IPS DF 6.9 (cell line): ENCODE data around the gene C3AR1.
A peak's percentile ranks its signal among the peaks of the same experiment; 100 is the strongest.
"Not testable (repeated sequence)": the region's sequence is repeated elsewhere in the genome, so short reads cannot be mapped to it uniquely, and the experiment has no call there.

ENCODE experiments used
- DNase-seq: peaks from one replicate; pipeline ENCODE4 v3.0.0-alpha.2; 2013; ENCODE audit warnings: low read depth, low spot score
- H3K27ac ChIP-seq: one replicate; pipeline ENCODE4 v1.5.1; 2013; ENCODE audit warnings: low read length, control low read depth
- H3K27me3 ChIP-seq: 2 replicates; pipeline ENCODE4 v1.6.1; 2013; ENCODE audit warnings: mild to moderate bottlenecking, low read length; ENCODE audit not compliant: control insufficient read depth, insufficient read depth
- H3K36me3 ChIP-seq: 2 replicates; pipeline ENCODE4 v1.6.1; 2013; ENCODE audit warnings: low read length; ENCODE audit not compliant: control insufficient read depth, insufficient read depth
- H3K4me1 ChIP-seq: 2 replicates; pipeline ENCODE4 v1.6.1; 2013; ENCODE audit warnings: low read length; ENCODE audit not compliant: control insufficient read depth, insufficient read depth
- H3K4me3 ChIP-seq: 2 replicates; pipeline ENCODE4 v1.5.1; 2013; ENCODE audit warnings: mild to moderate bottlenecking, low read length
- H3K9me3 ChIP-seq: 2 replicates; pipeline ENCODE4 v1.6.1; 2013; ENCODE audit warnings: low read length, inconsistent platforms; ENCODE audit not compliant: control insufficient read depth, insufficient read depth
- WGBS: extraction: QIAGEN DNeasy Blood & Tissue Kit; methylation state at CpG from one replicate; pipeline ENCODE4 v1.1.7; 2013; ENCODE audit warnings: mixed read lengths, missing lambda C conversion rate; ENCODE audit not compliant: insufficient read length, insufficient coverage; 5-methylcytosine and 5-hydroxymethylcytosine counted together

The C3AR1 gene

DNA sequence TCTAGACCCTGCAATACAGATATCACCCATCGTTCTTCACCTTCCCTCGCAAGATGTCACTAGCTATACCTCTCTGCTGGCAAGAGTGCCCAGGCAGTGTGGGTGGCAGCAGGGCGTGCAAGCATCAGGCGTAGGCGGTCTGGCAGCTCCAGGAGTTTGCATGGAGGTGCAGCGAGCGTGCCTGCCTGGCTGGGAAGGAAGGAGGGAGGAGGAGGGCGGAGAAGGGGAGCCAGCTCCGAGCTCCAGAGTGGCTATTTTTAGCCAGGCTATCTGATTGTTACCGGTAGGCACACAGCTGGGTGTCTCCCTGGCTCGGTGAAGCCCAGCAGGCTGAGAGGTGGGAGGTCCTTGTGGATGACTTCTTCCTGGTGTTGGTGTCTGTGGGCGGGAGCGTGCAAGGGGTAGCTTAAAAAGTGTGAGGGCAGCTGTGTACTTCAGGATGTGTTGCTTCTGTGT is 27.5 kb downstream of the C3AR1 start:
- H3K4me1 ChIP-seq, result peaks cover 13% of the 10 kb centered on the region
- DNase-seq, result peak; percentile 33
- no peaks in the 10 kb centered on the region for H3K9me3 ChIP-seq
- H3K4me3 ChIP-seq, result no peak overlapping the region
- no peak overlapping the region for H3K27ac ChIP-seq
- no peaks in the 10 kb centered on the region for H3K27me3 ChIP-seq
- no CpG with 5 or more reads among the region's 13 CpGs for WGBS
- no peaks in the 10 kb centered on the region for H3K36me3 ChIP-seq

DNA sequence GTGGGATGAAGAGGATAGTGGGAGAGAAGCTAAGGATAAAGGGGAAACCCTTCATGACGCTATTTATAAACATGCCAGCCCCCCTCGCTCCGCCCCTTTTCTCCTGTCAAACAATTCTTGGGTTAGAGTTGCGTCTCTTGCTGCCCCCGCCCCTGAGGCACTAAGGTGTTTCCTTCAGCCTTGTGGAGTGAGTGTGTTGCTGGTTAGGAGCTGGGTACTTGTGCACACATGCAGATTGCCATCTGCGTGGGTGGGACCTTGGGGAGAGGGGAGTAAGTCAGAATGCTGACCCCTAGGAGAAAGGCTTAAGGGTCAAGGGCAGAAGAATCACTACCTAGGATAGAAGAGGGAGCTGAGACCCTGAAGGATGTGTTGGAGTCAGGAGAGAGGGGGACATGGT is 28.2 kb downstream of the C3AR1 start:
- no peak overlapping the region for H3K27ac ChIP-seq
- WGBS, result no CpG with 5 or more reads among the region's 6 CpGs

GRCh38 chr12:8037046-8037663 is 29.0 kb downstream of the C3AR1 start:
- Histone ChIP-seq H3K27ac (no peak overlapping the region), H3K4me1 (peaks cover 13% of the 10 kb centered on the region), H3K27me3 (no peaks in the 10 kb centered on the region), H3K36me3 (no peaks in the 10 kb centered on the region), H3K9me3 (no peaks in the 10 kb centered on the region), H3K4me3 (no peak overlapping the region)
- DNase-seq, result no peak
- WGBS, result no CpG with 5 or more reads among the region's 6 CpGs

More for the DNA sequence above, 28.2 kb downstream of the C3AR1 start:
- H3K27me3 ChIP-seq, result no peaks in the 10 kb centered on the region
- H3K4me3 ChIP-seq, result no peak overlapping the region
- H3K9me3 ChIP-seq, result no peaks in the 10 kb centered on the region
- DNase-seq, result no peak
- peaks cover 13% of the 10 kb centered on the region for H3K4me1 ChIP-seq
- no peaks in the 10 kb centered on the region for H3K36me3 ChIP-seq

DNA sequence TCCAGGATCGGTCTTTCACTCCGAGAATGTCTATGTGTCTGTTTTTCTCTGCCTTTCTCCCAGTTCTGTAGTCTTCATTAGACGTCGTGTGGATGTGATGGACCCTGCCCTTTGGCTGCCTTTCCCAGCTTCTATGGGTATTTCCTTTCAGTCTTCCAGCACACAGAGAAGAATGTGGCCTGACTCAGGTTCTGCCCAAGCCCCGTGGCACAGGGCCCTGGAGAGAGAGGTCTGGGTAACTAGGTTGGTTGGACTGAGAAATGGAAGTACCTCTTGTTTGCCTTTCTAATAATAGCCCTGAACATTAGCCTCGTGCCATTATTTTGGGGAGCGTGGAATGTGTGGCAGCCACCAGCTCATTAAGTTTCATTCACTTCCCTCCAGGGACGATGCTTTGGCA is 29.8 kb downstream of the C3AR1 start:
- H3K27ac ChIP-seq, result no peak overlapping the region
- H3K4me1 ChIP-seq, result peaks cover 13% of the 10 kb centered on the region
- no CpG with 5 or more reads among the region's 8 CpGs for WGBS

GRCh38 chr12:8035440-8036010 is 30.6 kb downstream of the C3AR1 start:
- H3K36me3 ChIP-seq, result no peaks in the 10 kb centered on the region
- no peak for DNase-seq
- no peaks in the 10 kb centered on the region for H3K27me3 ChIP-seq
- H3K4me1 ChIP-seq, result peaks cover 13% of the 10 kb centered on the region
- no peaks in the 10 kb centered on the region for H3K9me3 ChIP-seq
- no peak overlapping the region for H3K4me3 ChIP-seq
- no peak overlapping the region for H3K27ac ChIP-seq
- WGBS, result no CpG with 5 or more reads among the region's 5 CpGs

More for the DNA sequence above, 29.8 kb downstream of the C3AR1 start:
- Histone ChIP-seq H3K36me3 (no peaks in the 10 kb centered on the region), H3K4me3 (no peak overlapping the region), H3K27me3 (no peaks in the 10 kb centered on the region), H3K9me3 (no peaks in the 10 kb centered on the region)
- DNase-seq, result no peak

GRCh38 chr12:8034802-8035201 is 31.4 kb downstream of the C3AR1 start:
- Histone ChIP-seq H3K4me3 (no peak overlapping the region), H3K4me1 (peaks cover 13% of the 10 kb centered on the region), H3K27me3 (no peaks in the 10 kb centered on the region), H3K27ac (no peak overlapping the region), H3K9me3 (no peaks in the 10 kb centered on the region), H3K36me3 (no peaks in the 10 kb centered on the region)
- no peak for DNase-seq

GRCh38 chr12:8033153-8034044 is 32.8 kb downstream of the C3AR1 start:
- H3K27me3 ChIP-seq, result no peaks in the 10 kb centered on the region
- no CpG with 5 or more reads among the region's 17 CpGs for WGBS
- no peaks in the 10 kb centered on the region for H3K36me3 ChIP-seq
- H3K9me3 ChIP-seq, result no peaks in the 10 kb centered on the region
- H3K4me3 ChIP-seq, result peak overlapping the region; percentile 65; the same call in 1 of the 2 replicates
- peaks cover 9% of the 10 kb centered on the region for H3K4me1 ChIP-seq
- peak; percentile 41 for DNase-seq
- H3K27ac ChIP-seq, result no peak overlapping the region

DNA sequence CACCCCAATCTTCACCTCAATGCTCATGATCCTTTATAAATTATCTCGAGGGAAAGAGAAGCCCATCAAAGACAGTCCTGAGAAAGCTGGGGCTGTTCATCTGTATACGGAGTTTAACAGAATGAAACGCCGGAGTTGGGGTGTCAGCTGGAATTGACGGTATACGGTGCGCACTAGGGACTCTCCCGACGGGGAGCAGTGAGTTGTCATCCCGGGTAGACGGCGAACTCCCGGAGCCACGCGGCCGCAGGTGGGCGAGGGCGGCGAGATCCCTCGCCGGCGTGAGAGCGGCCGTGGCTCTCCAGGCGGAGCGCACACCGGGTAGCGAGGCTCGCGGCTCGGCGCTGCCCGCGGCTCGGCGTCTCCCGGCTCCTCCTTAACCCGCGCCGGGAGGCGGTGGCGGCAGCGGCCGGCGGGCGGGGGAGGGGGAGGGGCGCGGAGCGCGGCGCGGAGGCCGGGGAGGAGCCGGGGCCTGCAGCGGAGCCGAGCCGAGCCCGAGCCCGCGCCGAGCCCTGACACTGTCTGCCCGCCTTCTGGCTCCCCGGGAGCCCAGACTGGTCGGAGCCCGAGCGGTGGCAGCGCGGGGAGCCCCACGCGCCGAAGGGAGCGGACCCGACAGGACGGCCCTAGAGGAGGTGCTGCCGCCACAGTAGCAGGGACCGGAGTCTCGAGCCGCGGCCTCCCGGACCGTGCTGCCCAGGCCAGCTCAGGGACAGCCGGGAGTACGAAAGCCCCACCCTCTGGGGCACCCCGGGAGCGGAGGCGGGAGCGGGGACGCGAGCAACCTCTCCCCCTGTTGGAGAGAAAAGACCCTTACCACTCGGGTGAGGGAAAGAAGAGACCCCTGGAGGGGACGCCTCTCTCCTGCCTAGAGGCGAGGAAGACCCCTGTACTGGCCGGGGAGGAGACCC is 33.7 kb downstream of the C3AR1 start, which contains the start of gene FOXJ2:
Gene FOXJ2 (plus strand): TSS at position 475 of the 911 bp plus-strand sequence. CDS start 7,117 bp downstream, outside the sequence.
- no peaks in the 10 kb centered on the region for H3K36me3 ChIP-seq
- H3K4me3 ChIP-seq, result peak within 1 kb of the TSS; percentile 65
- H3K9me3 ChIP-seq, result no peaks in the 10 kb centered on the region
- no CpG with 5 or more reads among the region's 93 CpGs for WGBS
- H3K27me3 ChIP-seq, result no peaks in the 10 kb centered on the region
- no peak within 1 kb of the TSS for H3K27ac ChIP-seq
- peak; percentile 16 for DNase-seq
- H3K4me1 ChIP-seq, result peaks cover 4% of the 10 kb centered on the region; the same call in 1 of the 2 replicates

DNA sequence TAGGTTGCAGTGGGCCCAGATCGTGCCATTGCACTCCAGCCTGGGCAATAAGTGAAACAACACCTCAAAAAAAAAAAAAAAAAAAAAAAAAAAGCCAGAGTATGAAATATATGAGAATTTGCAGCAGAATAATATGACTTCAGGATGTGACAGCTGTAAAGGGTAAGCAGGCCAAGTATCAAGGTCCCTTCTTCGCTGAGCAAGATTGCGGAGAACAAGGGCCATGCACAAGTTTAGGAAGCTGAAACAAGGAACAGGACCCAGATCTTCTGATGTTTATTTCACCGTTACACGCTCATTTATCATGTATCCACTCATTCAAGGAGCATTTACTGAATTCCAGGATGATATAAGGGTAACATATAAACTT is 34.3 kb downstream of the C3AR1 start:
- H3K36me3 ChIP-seq, result no peaks in the 10 kb centered on the region
- H3K9me3 ChIP-seq, result no peaks in the 10 kb centered on the region
- H3K27me3 ChIP-seq, result no peaks in the 10 kb centered on the region
- H3K27ac ChIP-seq, result no peak overlapping the region
- no CpG with 5 or more reads among the region's 5 CpGs for WGBS
- peaks cover 4% of the 10 kb centered on the region; the same call in 1 of the 2 replicates for H3K4me1 ChIP-seq
- no peak for DNase-seq
- H3K4me3 ChIP-seq, result peak overlapping the region; percentile 65; the same call in 1 of the 2 replicates

- H3K36me3 ChIP-seq, H3K27me3 ChIP-seq, DNase-seq, H3K4me1 ChIP-seq, H3K4me3 ChIP-seq, H3K27ac ChIP-seq, H3K9me3 ChIP-seq: not testable (repeated sequence)
- no CpG with 5 or more reads among the region's 23 CpGs for WGBS
Observed at GRCh38 chr12:8031017-8031416, 35.1 kb downstream of the C3AR1 start.
